A673 (cell line): ENCODE measurements around the gene SIK3.

Experiments used
- EZH2 ChIP-seq: fragments of 200-600 bp; sonication (generic); IDR thresholded peaks from 2 replicates; pipeline ENCODE4 v1.6.1; 2017; ENCODE audit warnings: borderline replicate concordance, low read depth, mild to moderate bottlenecking, mixed read lengths, antibody characterized with exemption, low read length; ENCODE audit not compliant: poor library complexity, severe bottlenecking
- TF ChIP-seq, protein P1 (sequence below): fragments of 300-800, 200-600 bp; sonication (generic); conservative IDR thresholded peaks from 2 replicates; pipeline ENCODE4 v1.5.1; 2017; ENCODE audit warnings: low read depth, mild to moderate bottlenecking, antibody characterized with exemption, low read length, moderate library complexity, mixed read lengths

DNA sequence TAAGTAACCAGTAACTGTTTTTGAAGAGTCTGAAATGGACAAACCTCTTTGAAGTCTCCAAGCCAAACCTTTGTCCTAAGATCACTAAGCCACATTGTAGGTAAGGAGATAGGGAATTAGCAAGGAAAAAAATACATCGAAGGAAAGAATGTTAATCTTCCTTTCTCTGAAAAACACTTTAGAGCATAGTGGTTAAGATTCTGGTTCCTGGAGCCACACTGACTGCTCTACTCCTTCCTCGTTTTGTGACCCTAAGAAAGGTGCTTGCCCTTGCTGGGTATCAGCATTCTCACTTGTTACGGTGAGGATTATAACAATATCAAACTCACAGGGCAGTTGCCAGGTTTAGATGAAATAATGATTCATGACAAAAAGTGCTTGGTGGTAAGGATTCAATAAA lies 104.0 kb downstream of the SIK3 start:
- TF ChIP-seq, protein P1, sequence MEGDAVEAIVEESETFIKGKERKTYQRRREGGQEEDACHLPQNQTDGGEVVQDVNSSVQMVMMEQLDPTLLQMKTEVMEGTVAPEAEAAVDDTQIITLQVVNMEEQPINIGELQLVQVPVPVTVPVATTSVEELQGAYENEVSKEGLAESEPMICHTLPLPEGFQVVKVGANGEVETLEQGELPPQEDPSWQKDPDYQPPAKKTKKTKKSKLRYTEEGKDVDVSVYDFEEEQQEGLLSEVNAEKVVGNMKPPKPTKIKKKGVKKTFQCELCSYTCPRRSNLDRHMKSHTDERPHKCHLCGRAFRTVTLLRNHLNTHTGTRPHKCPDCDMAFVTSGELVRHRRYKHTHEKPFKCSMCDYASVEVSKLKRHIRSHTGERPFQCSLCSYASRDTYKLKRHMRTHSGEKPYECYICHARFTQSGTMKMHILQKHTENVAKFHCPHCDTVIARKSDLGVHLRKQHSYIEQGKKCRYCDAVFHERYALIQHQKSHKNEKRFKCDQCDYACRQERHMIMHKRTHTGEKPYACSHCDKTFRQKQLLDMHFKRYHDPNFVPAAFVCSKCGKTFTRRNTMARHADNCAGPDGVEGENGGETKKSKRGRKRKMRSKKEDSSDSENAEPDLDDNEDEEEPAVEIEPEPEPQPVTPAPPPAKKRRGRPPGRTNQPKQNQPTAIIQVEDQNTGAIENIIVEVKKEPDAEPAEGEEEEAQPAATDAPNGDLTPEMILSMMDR, result no peak
- no peak for TF ChIP-seq EZH2
